H1 (cell line): Measurements from ENCODE around the gene CCBE1. TPM values are rescaled to one million over a fixed set of nuclear protein-coding genes. Genes with fewer than 3 reads are reported as not detected.

Experiments used
- CTCF ChIA-PET: fragments of 300-600 bp; sonication (Branson Sonifier 250); formaldehyde crosslinking; loops from one replicate; lab custom pipeline; 2021; ENCODE audit not compliant: partially characterized antibody; lab: Charles Lee
- POLR2A ChIA-PET: fragments of 300-600 bp; sonication (Branson Sonifier 250); formaldehyde crosslinking; loops from one replicate; lab custom pipeline; 2021; ENCODE audit warnings: inconsistent platforms; ENCODE audit not compliant: partially characterized antibody; lab: Charles Lee
- DNase-seq, 2 experiments: peaks; one replicate each; pipeline versions ENCODE4 v3.0.0 to v3.0.0-alpha.2; 2010 to 2022; ENCODE audit warnings: low spot score in 2 of 2, low read depth in 1 of 2, mixed read lengths in 1 of 2
- FAIRE-seq: peaks from 2 replicates; lab custom pipeline; 2011; peaks lifted over from hg19 to GRCh38; lab: Jason Lieb, UNC
- H2AFZ ChIP-seq: 2 replicates; pipeline ENCODE4 v1.8.1; 2012; ENCODE audit warnings: low read length, inconsistent platforms
- H2AK5ac ChIP-seq: 2 replicates; pipeline ENCODE4 v1.6.1; 2013; ENCODE audit warnings: low read depth, low read length
- H2BK120ac ChIP-seq: replicated peaks from 2 replicates; pipeline ENCODE3; 2013; ENCODE audit warnings: low read depth, low read length, inconsistent platforms
- H2BK12ac ChIP-seq: 2 replicates; pipeline ENCODE4 v1.6.1; 2013; ENCODE audit warnings: low read depth, low read length
- H2BK15ac ChIP-seq: 2 replicates; pipeline ENCODE4 v1.6.1; 2013; ENCODE audit warnings: low read length
- H2BK20ac ChIP-seq: 2 replicates; pipeline ENCODE4 v1.6.1; 2013; ENCODE audit warnings: low read length
- H2BK5ac ChIP-seq: 2 replicates; pipeline ENCODE4 v1.6.1; 2013; ENCODE audit warnings: low read depth, low read length
- H3K14ac ChIP-seq: 2 replicates; pipeline ENCODE4 v1.6.1; 2013; ENCODE audit warnings: inconsistent platforms; ENCODE audit not compliant: insufficient read length
- H3K18ac ChIP-seq: 2 replicates; pipeline ENCODE4 v1.6.1; 2013; ENCODE audit warnings: low read length; ENCODE audit errors: extremely low read depth
- H3K23ac ChIP-seq: 2 replicates; pipeline ENCODE4 v1.6.1; 2013; ENCODE audit warnings: inconsistent platforms; ENCODE audit not compliant: insufficient read length
- H3K23me2 ChIP-seq: 2 replicates; pipeline ENCODE4 v1.6.1; 2013; ENCODE audit warnings: low read depth, low read length
- H3K27ac ChIP-seq: 2 replicates; pipeline ENCODE4 v1.6.1; 2011; ENCODE audit warnings: low read depth, low read length, inconsistent platforms
- H3K27me3 ChIP-seq, 4 experiments: replicated peaks in 1 of 4; 1 replicate in 1 of 4; 2 replicates in 3 of 4; pipeline versions ENCODE4 v1.6.1 to v1.8.1; 2011 to 2013; ENCODE audit warnings: low read length in 3 of 4, mild to moderate bottlenecking in 3 of 4, inconsistent platforms in 2 of 4, mixed read lengths in 2 of 4, moderate library complexity in 1 of 4; ENCODE audit not compliant: control insufficient read depth in 3 of 4, insufficient read depth in 3 of 4; ENCODE audit errors: extremely low read depth in 1 of 4
- H3K36me3 ChIP-seq, 4 experiments: 2 replicates each; pipeline versions ENCODE4 v1.6.1 to v1.8.1; 2011 to 2013; ENCODE audit warnings: mild to moderate bottlenecking in 4 of 4, low read length in 3 of 4, moderate library complexity in 2 of 4, control low read depth in 1 of 4, inconsistent platforms in 1 of 4; ENCODE audit not compliant: insufficient read depth in 4 of 4, control insufficient read depth in 2 of 4
- H3K4ac ChIP-seq: replicated peaks from 2 replicates; pipeline ENCODE3; 2013; ENCODE audit warnings: low read length, low read depth, mixed read lengths, inconsistent platforms; ENCODE audit not compliant: insufficient read length
- H3K4me1 ChIP-seq, 4 experiments: replicated peaks in 1 of 4; 1 replicate in 1 of 4; 2 replicates in 3 of 4; pipeline versions ENCODE4 v1.6.1 to v1.8.1; 2011 to 2013; ENCODE audit warnings: low read length in 3 of 4, inconsistent platforms in 2 of 4, mixed read lengths in 1 of 4; ENCODE audit not compliant: insufficient read depth in 4 of 4, control insufficient read depth in 3 of 4
- H3K4me2 ChIP-seq, 2 experiments: 2 replicates each; pipeline versions ENCODE4 v1.6.1 to v1.8.1; 2011 to 2013; ENCODE audit warnings: low read depth in 2 of 2, low read length in 2 of 2, control low read depth in 1 of 2, inconsistent platforms in 1 of 2, mild to moderate bottlenecking in 1 of 2; ENCODE audit not compliant: insufficient read depth in 1 of 2
- H3K4me3 ChIP-seq, 4 experiments: fragments of 200-600, 300-600 bp in 1 of 4; sonication (generic), shearing (Covaris generic), sonication (Bioruptor Twin) in 1 of 4; 2 replicates each; pipeline versions ENCODE4 v1.5.1 to v1.8.1; 2011 to 2016; ENCODE audit warnings: low read length in 4 of 4, low read depth in 3 of 4, control low read depth in 2 of 4, inconsistent platforms in 2 of 4, mild to moderate bottlenecking in 2 of 4, mixed read lengths in 1 of 4, moderate library complexity in 1 of 4; ENCODE audit not compliant: insufficient read depth in 2 of 4; ENCODE audit errors: extremely low read depth in 1 of 4
- H3K56ac ChIP-seq: replicated peaks from 2 replicates; pipeline ENCODE3; 2013; ENCODE audit warnings: low read depth, mild to moderate bottlenecking, mixed read lengths, low read length, inconsistent platforms; ENCODE audit not compliant: insufficient read length
- H3K79me1 ChIP-seq: 2 replicates; pipeline ENCODE4 v1.6.1; 2013; ENCODE audit warnings: low read depth, low read length, control low read depth
- H3K79me2 ChIP-seq, 2 experiments: 2 replicates each; pipeline versions ENCODE4 v1.6.1 to v1.8.1; 2012 to 2013; ENCODE audit warnings: low read length in 2 of 2, mild to moderate bottlenecking in 2 of 2, inconsistent platforms in 1 of 2; ENCODE audit not compliant: insufficient read depth in 2 of 2, control insufficient read depth in 1 of 2
- H3K9ac ChIP-seq, 4 experiments: replicated peaks in 1 of 4; 1 replicate in 1 of 4; 2 replicates in 3 of 4; pipeline versions ENCODE4 v1.6.1 to v1.8.1; 2011 to 2013; ENCODE audit warnings: low read depth in 3 of 4, low read length in 3 of 4, control low read depth in 2 of 4, mild to moderate bottlenecking in 2 of 4, moderate library complexity in 2 of 4, inconsistent platforms in 1 of 4; ENCODE audit errors: extremely low read depth in 1 of 4
- H3K9me3 ChIP-seq, 2 experiments: 2 replicates each; pipeline versions ENCODE4 v1.6.1 to v1.8.1; 2012 to 2013; ENCODE audit warnings: mild to moderate bottlenecking in 2 of 2, moderate library complexity in 2 of 2, control low read depth in 1 of 2, inconsistent platforms in 1 of 2, low read depth in 1 of 2, low read length in 1 of 2, mixed read lengths in 1 of 2; ENCODE audit not compliant: insufficient read depth in 2 of 2
- H4K20me1 ChIP-seq, 2 experiments: replicated peaks in 1 of 2; 2 replicates each; pipeline versions ENCODE3 to v1.8.1; 2011 to 2013; ENCODE audit warnings: inconsistent platforms in 2 of 2, low read length in 2 of 2, mild to moderate bottlenecking in 1 of 2; ENCODE audit not compliant: insufficient read depth in 2 of 2, control insufficient read depth in 1 of 2
- H4K5ac ChIP-seq: 2 replicates; pipeline ENCODE4 v1.6.1; 2013; ENCODE audit warnings: low read length, low read depth, mixed read lengths, inconsistent platforms; ENCODE audit not compliant: insufficient read length
- H4K8ac ChIP-seq: 2 replicates; pipeline ENCODE4 v1.8.0; 2013; ENCODE audit warnings: mild to moderate bottlenecking, moderate library complexity, low read length, inconsistent platforms; ENCODE audit not compliant: insufficient read depth; ENCODE audit errors: extremely low read depth
- H4K91ac ChIP-seq: replicated peaks from 2 replicates; pipeline ENCODE3; 2013; ENCODE audit warnings: low read length, mixed read lengths, inconsistent platforms; ENCODE audit not compliant: insufficient read length
- CTBP2 ChIP-seq: IDR thresholded peaks from 2 replicates; pipeline ENCODE4 v1.7.0; 2011; ENCODE audit warnings: borderline replicate concordance, mild to moderate bottlenecking, moderate library complexity, mixed read lengths, low read length; ENCODE audit not compliant: insufficient read depth, insufficient read length
- EP300 ChIP-seq, 2 experiments: IDR thresholded peaks; 1 replicate in 1 of 2; 2 replicates in 1 of 2; pipeline ENCODE4 v1.6.1; 2011 to 2012; ENCODE audit warnings: low read depth in 2 of 2, low read length in 2 of 2, mild to moderate bottlenecking in 2 of 2, borderline replicate concordance in 1 of 2, inconsistent platforms in 1 of 2, moderate library complexity in 1 of 2
- JUN ChIP-seq: IDR thresholded peaks from 2 replicates; pipeline ENCODE4 v1.6.1; 2011; ENCODE audit warnings: low read depth, mild to moderate bottlenecking, improper control_type of control experiment, low read length
- MAX ChIP-seq: IDR thresholded peaks from 2 replicates; pipeline ENCODE4 v1.6.1; 2012; ENCODE audit warnings: inconsistent platforms
- TAF1 ChIP-seq: IDR thresholded peaks from 2 replicates; pipeline ENCODE4 v1.6.1; 2011; ENCODE audit warnings: mild to moderate bottlenecking, low read depth, low read length
- WGBS, 2 experiments: shearing (Covaris generic) in 1 of 2; methylation state at CpG; one replicate each; pipeline versions ENCODE4 v1.1.6 to v1.1.7; 2013 to 2015; ENCODE audit warnings: low lambda C conversion rate in 2 of 2, mixed read lengths in 2 of 2, inconsistent platforms in 1 of 2, low coverage in 1 of 2, missing lambda C conversion rate in 1 of 2; ENCODE audit not compliant: insufficient replicate concordance in 2 of 2, insufficient coverage in 1 of 2, insufficient read length in 1 of 2; ENCODE audit errors: extremely low coverage in 1 of 2, missing lambda C conversion rate in 1 of 2; 5-methylcytosine and 5-hydroxymethylcytosine counted together
- polyA plus RNA-seq, 7 experiments: library from polyadenylated mRNA; depleted of rRNA in 3 of 7; stranded (reverse) in 5 of 7; unstranded in 2 of 7; fragments of >200 nt in 5 of 7; fragments of 200-250 nt in 2 of 7; gene quantifications; 1 replicate in 5 of 7; 2 replicates in 1 of 7; 4 replicates in 1 of 7; pipeline versions ENCODE4 v1.2.1 to v1.2.3, GENCODE V29; 2011 to 2013; ENCODE audit warnings: missing spikeins in 2 of 7, mixed read lengths in 2 of 7
- total RNA-seq: library from RNA; stranded (reverse); fragmentation: NEBNext Ultra II Directional; extraction: Animal tissue kit (Norgen Biotek cat#: 25700); gene quantifications from 2 replicates; pipeline ENCODE4 v1.2.1, GENCODE V29; 2021
- TF ChIP-seq, protein P1 (sequence below): IDR thresholded peaks from 2 replicates; pipeline ENCODE4 v1.6.1; 2011; ENCODE audit warnings: low read length, improper control_type of control experiment

The CCBE1 gene
- total and polyA plus RNA-seq, 2 of the 8 experiments (the other 6 are each of a cell fraction or from before 2014, with no cell fraction given): 2.1 to 2.6 TPM

GRCh38 chr18:59477849-59478248, 219.4 kb downstream of the CCBE1 start:
- no peak overlapping the region for H3K14ac ChIP-seq
- H2BK12ac ChIP-seq: no peak overlapping the region
- 84% methylated on average over 2 of the region's 2 CpGs; no CpG with 5 or more reads in 1 of the 2 experiments for WGBS, 2 experiments
- H3K4me3 ChIP-seq: no peak overlapping the region
- no peak overlapping the region for H2BK15ac ChIP-seq
- no peak overlapping the region for H3K4me2 ChIP-seq
- no peak overlapping the region for H3K4ac ChIP-seq
- H3K36me3 ChIP-seq: no peaks in the 10 kb centered on the region
- no peak overlapping the region for H2BK20ac ChIP-seq
- no peak overlapping the region for H4K5ac ChIP-seq
- H3K27me3 ChIP-seq: no peaks in the 10 kb centered on the region
- H3K9ac ChIP-seq: no peak overlapping the region
- H4K8ac ChIP-seq: no peak overlapping the region
- DNase-seq (no peak), FAIRE-seq (no peak)
- no peak overlapping the region for H3K18ac ChIP-seq
- H3K23me2 ChIP-seq: peaks cover 2% of the 10 kb centered on the region; the same call in 1 of the 2 replicates
- H3K56ac ChIP-seq: no peak overlapping the region
- POLR2A ChIA-PET: no interaction called here
- H2BK5ac ChIP-seq: no peak overlapping the region
- no peak overlapping the region for H3K27ac ChIP-seq
- no peaks in the 10 kb centered on the region for H3K9me3 ChIP-seq
- no peaks in the 10 kb centered on the region for H3K4me1 ChIP-seq
- H2BK120ac ChIP-seq: no peak overlapping the region
- no peak for TF ChIP-seq TAF1
- no peak for TF ChIP-seq MAX
- no peak for TF ChIP-seq EP300 (IDR thresholded peaks at IDR 0.05; ENCODE audit: borderline replicate concordance in 1 of 2, low read depth in 2 of 2, low read length in 2 of 2)
- no peak for TF ChIP-seq CTBP2
- TF ChIP-seq, protein P1, sequence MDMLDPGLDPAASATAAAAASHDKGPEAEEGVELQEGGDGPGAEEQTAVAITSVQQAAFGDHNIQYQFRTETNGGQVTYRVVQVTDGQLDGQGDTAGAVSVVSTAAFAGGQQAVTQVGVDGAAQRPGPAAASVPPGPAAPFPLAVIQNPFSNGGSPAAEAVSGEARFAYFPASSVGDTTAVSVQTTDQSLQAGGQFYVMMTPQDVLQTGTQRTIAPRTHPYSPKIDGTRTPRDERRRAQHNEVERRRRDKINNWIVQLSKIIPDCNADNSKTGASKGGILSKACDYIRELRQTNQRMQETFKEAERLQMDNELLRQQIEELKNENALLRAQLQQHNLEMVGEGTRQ: no peak
- TF ChIP-seq JUN: no peak
- no peaks in the 10 kb centered on the region for H3K79me1 ChIP-seq
- H4K91ac ChIP-seq: no peak overlapping the region
- CTCF ChIA-PET: interaction anchor here (1.3 kb wide), 1 partner anchor 18 kb away, joined by 6 read pairs; no protein-coding TSS in a partner anchor
- no peaks in the 10 kb centered on the region for H4K20me1 ChIP-seq
- H3K23ac ChIP-seq: no peak overlapping the region
- no peak overlapping the region for H2AK5ac ChIP-seq
- no peak overlapping the region for H2AFZ ChIP-seq
- no peaks in the 10 kb centered on the region for H3K79me2 ChIP-seq
